Activated T-cell treated with anti-CD3 and anti-CD28 coated beads, Interleukin-2, amount 50 U/mL, for 72 hours (primary cell): ENCODE measurements around the gene C15orf62. TPM values are rescaled to one million over a fixed set of nuclear protein-coding genes. Genes with fewer than 3 reads are reported as not detected.

ENCODE experiments used
- ATAC-seq, 2 donors: fragments of 150-1000 bp; cut with Tn5 transposase; replicated peaks in 1 of 2; 2 replicates each; pipeline ENCODE4 v1.10.0; 2021; ENCODE audit warnings: moderate library complexity in 2 of 2, mild to moderate bottlenecking in 1 of 2
- DNase-seq, 2 donors: peaks; one replicate each; pipeline ENCODE4 v3.0.0; 2021 to 2022; ENCODE audit warnings: mixed read lengths in 1 of 2
- H3K27ac Mint-ChIP-seq: one replicate; pipeline ENCODE4 v1.8.0; 2022; ENCODE audit warnings: mild to moderate bottlenecking, moderate library complexity, mixed read lengths
- H3K27me3 Mint-ChIP-seq: one replicate; pipeline ENCODE4 v1.8.0; 2022; ENCODE audit warnings: low read depth, mixed read lengths
- H3K36me3 Mint-ChIP-seq, 2 donors: one replicate each; pipeline ENCODE4 v1.8.0; 2022; ENCODE audit warnings: mixed read lengths in 2 of 2, mild to moderate bottlenecking in 1 of 2; ENCODE audit not compliant: insufficient read depth in 2 of 2
- H3K4me1 Mint-ChIP-seq: one replicate; pipeline ENCODE4 v1.8.0; 2022; ENCODE audit warnings: low read depth, mixed read lengths
- H3K4me3 Mint-ChIP-seq, 2 donors: one replicate each; pipeline ENCODE4 v1.8.0; 2022; ENCODE audit warnings: mild to moderate bottlenecking in 2 of 2, mixed read lengths in 2 of 2, moderate library complexity in 2 of 2
- H3K9me3 Mint-ChIP-seq, 2 donors: one replicate each; pipeline ENCODE4 v1.8.0; 2022; ENCODE audit warnings: mixed read lengths in 2 of 2
- total RNA-seq, 2 donors: library from RNA; stranded (reverse); gene quantifications; one replicate each; pipeline ENCODE4 v1.2.3, GENCODE V29; 2022

The C15orf62 gene
- total RNA-seq, 2 donors from 2014 or later: 1.6 to 1.7 TPM

DNA sequence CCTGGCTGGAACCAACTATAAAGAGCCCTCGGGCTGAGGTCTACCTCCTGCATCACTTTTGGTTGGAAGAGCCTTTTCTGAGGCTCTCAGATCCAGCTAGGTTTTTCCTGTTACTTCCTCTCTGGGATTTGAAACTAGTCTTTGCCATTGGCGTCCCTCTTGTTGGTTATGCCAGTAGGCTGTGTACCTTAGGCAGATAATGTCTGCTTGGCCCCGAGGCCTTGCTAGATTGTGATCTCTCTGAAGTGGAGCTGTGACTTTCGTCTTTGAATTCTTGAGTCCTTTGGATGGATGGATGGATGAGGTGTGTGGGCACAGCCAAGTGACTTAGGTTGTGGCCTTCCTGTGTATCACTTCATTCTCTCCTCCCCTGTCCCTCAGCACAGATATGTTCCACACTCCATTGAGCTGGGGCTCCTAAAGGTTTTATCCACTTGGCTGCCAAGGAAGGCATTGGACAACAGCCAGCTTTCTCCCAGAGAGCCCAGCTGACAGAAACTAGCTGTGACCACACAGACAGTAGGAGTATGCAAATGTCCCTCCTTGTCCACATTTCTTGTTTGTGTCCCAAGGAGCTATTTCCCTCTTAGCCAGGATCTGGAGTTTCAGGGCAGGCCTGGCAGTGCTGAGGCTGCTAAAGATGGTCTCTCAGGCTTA lies 45.4 kb downstream of the C15orf62 start:
- Mint-ChIP-seq H3K27ac (no peak overlapping the region), H3K27me3 (no peaks in the 10 kb centered on the region), H3K4me1 (no peaks in the 10 kb centered on the region), H3K4me3 (no peak overlapping the region), H3K36me3 (peaks cover 2 to 4% of the 10 kb centered on the region in 2 donors), H3K9me3 (no peaks in the 10 kb centered on the region)
- DNase-seq (no peak), ATAC-seq (no peak)

DNA sequence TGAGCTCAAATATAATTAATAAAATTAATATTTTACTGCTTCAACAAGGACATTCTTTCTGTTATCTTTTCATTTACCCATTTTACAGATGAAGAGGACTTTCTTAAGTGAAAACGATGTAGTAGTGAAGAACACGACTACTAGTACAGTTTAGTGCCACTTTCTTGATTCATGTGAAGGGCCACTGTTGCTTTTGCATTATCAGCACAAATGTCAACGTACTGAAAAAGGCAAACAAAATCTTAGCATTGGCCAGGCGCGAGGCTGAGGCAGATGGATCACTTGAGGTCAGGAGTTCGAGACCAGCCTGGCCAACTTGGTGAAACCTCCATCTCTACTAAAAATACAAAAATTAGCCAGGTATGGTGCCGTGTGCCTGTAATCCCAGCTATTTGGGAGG lies 49.3 kb downstream of the C15orf62 start:
- no peak overlapping the region for H3K27ac Mint-ChIP-seq
- H3K4me1 Mint-ChIP-seq: no peaks in the 10 kb centered on the region
- peaks cover 0 to 4% of the 10 kb centered on the region in 2 donors for H3K36me3 Mint-ChIP-seq
- DNase-seq: no peak
- H3K27me3 Mint-ChIP-seq: no peaks in the 10 kb centered on the region
- H3K4me3 Mint-ChIP-seq: no peak overlapping the region
- H3K9me3 Mint-ChIP-seq: no peaks in the 10 kb centered on the region
- no peak for ATAC-seq

DNA sequence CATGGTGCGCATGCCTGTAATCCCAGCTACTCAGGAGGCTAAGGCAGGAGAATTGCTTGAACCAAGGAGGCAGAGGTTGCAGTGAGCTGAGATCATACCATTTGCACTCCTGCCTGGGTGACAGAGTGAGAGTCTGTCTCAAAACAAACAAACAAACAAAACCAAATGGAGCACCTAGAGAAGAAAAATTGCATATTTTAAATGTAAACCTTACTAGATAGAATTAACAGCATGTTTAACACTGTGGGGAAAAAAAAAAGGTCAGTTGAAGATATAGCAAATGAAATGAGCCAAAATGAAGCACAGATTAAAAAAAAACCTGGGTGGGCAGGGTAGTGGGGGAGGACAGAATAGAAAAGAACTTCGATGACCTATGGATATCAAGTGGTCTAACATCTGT lies 51.4 kb downstream of the C15orf62 start:
- Mint-ChIP-seq H3K4me1 (no peaks in the 10 kb centered on the region), H3K27me3 (no peaks in the 10 kb centered on the region), H3K36me3 (no peaks in the 10 kb centered on the region), H3K27ac (no peak overlapping the region), H3K4me3 (no peak overlapping the region), H3K9me3 (no peaks in the 10 kb centered on the region)
- ATAC-seq (no peak), DNase-seq (no peak)

Other genes starting within 250 kb of the C15orf62 start
- 10 to 100 TPM; 34.8 to 38.1 TPM for gene CCDC32, start 204.9 kb upstream of the C15orf62 start, total RNA-seq
- 10 to 100 TPM; 11.3 to 12.9 TPM for gene RPUSD2, start 200.7 kb upstream of the C15orf62 start, total RNA-seq
- 10 to 100 TPM; 32.5 to 34.1 TPM for gene KNL1, start 175.7 kb upstream of the C15orf62 start, total RNA-seq
- 10 to 100 TPM; 49.9 to 73.2 TPM for gene RAD51, start 74.8 kb upstream of the C15orf62 start, total RNA-seq
- 10 to 100 TPM; 28.0 to 30.7 TPM for gene RMDN3, start 14.7 kb upstream of the C15orf62 start, total RNA-seq
- 10 to 100 TPM; 40.9 to 44.8 TPM for gene GCHFR, start 5.9 kb upstream of the C15orf62 start, total RNA-seq
- 10 to 100 TPM; 24.1 to 29.8 TPM for gene ZFYVE19, start 37.1 kb downstream of the C15orf62 start, total RNA-seq
- 10 to 100 TPM; 26.3 to 37.3 TPM for gene DNAJC17, start 37.5 kb downstream of the C15orf62 start, total RNA-seq
- gene PPP1R14D, start 58.7 kb downstream of the C15orf62 start, total RNA-seq: not detected
- 10 to 100 TPM; 17.3 to 19.4 TPM for gene SPINT1, start 74.1 kb downstream of the C15orf62 start, total RNA-seq
- under 1 TPM; 0.14 to 0.23 TPM for gene RHOV, start 104.3 kb downstream of the C15orf62 start, total RNA-seq
- 10 to 100 TPM; 10.7 to 12.1 TPM for gene VPS18, start 124.5 kb downstream of the C15orf62 start, total RNA-seq
- under 1 TPM; 0.12 to 0.19 TPM for gene DLL4, start 159.4 kb downstream of the C15orf62 start, total RNA-seq
- gene CHAC1, start 183.5 kb downstream of the C15orf62 start, total RNA-seq: 10 to 100 TPM; 77.8 to 83.0 TPM